ENCODE measurements around the gene B3GNT3.
A peak's percentile ranks its signal among the peaks of the same experiment; 100 is the strongest.

- TF ChIP-seq POLR2AphosphoS5 (IDR thresholded peaks at IDR 0.05; ENCODE audit: low read depth, low read length) = peak; percentile 52
- TF ChIP-seq EZH2phosphoT487 (IDR thresholded peaks at IDR 0.05; ENCODE audit: borderline replicate concordance) = no peak
Measured at GRCh38 chr19:17829855-17830566, 35.1 kb downstream of the B3GNT3 start.

Data from HCT116 (cell line).